Activated CD8-positive, alpha-beta memory T cell treated with anti-CD3 and anti-CD28 coated beads for 1 hour (primary cell): ENCODE results near the gene IP6K3.

Source experiments
- DNase-seq, 2 donors: peaks; one replicate each; pipeline ENCODE4 v3.0.0-alpha.2; 2020; ENCODE audit warnings: low read depth in 1 of 2; ENCODE audit errors: extremely low read depth in 1 of 2

IP6K3 gene

DNA sequence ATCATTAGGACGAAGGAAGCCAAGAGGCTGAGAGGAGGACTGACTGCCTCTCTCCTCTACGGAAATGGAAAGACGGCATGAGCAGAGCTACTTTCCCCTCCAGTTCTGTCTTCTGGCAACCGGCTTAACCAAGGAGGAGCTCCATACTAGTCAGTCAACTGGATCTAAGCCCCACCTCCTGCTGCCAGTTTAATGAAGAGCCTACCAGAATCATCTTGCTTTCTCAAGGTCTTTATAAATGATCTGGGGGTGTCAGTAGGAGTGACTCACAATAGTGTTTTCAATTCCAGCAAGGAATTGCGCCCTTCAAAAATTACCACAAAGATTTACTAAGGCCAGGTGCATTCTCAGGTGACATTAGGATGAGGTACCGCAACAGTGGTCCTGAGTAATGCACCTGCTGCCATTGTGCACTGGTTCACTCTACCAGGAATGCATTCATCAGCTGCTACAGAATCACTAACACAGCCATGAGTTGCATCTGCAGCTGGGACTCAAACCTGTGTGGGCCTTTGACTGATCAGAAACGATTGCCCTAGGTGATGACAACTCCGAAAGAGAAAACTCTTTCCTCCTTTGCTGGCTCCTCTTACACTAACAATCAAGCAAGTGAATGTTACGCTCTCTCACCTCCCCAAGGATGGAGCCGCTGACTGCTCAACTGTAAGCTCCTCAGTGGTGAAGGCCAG, 38.0 kb downstream of the IP6K3 start:
- no peak for DNase-seq

DNA sequence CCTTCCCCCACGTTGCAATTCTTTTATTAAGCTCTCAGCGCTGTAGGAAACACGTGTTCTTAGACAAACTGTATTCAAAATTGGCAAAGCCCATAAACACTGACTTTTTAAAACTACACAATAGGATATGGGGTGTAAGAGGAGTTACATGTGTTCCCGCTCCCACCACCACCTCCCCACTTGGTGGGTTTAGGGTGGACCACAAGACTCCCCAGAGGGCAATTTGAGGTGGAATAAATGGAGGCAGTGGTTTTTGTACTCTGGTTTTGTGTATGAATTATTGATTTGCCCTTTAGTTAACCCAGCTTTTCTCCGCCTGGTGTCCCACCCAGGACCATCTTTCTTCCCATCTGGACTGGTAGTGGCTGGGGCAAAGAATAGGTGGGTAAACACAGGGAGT, 38.9 kb downstream of the IP6K3 start:
- DNase-seq: no peak

DNA sequence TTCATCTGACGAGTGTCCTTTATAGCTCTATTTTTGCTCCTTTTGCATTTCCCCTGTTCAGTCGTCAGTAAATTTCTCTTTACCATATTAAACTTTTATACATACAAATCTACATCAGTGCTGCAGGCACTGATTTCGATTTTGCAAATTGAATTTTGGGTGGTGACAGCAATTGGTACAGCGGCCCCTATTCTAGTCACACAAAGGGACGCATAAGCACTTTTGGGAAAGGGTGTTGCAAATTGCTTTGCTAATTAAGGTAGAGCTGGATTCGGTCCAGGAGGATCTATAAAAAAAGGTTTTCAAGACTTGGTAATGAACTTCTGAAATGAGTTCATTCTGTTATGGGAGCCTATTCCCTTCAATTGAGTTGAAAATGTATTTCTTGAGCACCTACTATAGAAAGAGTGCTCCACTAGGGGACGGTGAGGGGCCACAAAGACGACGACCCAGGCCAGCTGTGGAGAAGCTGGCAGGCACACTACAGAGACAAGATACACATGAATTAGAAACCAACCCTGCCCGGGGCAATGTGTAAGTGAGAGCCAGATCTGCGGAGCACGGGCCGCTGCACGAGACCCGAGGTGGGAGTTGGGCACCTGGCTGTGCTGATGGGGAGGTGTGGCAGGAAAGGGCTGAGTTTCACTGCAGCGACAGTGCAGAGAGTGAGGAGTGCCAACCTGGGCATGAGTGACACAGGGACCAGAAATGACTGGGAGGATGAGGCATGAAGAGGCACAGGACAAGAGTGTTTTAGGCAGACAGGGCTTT, 40.6 kb downstream of the IP6K3 start:
- DNase-seq: no peak

DNA sequence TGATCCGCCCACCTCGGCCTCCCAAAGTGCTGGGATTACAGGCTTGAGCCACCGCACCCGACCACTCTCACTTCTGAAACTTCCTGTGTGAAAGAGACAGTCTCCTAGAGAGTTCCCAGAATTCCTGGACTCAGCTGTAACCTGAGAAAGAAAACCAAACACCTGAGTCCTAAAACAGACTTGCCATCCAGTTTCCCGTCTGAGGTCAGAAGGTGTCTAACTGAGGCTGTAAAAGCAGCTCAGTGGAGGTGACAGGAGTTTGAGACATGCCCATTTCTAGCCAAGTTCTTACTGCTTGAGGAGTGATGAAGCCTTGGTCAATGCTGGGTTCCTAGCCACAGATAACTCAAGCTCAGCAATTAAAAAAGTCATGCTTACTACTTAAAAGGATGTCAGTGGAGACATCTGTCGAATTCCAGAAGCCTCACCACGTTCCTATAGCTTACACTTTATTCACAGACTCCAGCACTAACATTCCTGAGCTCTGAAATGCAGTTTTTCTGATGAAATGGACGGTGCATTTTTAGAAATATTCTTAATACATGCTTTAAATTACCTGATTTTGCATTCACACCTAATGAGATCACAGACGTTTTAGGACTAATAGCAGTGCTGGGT, 41.3 kb downstream of the IP6K3 start:
- no peak for DNase-seq

DNA sequence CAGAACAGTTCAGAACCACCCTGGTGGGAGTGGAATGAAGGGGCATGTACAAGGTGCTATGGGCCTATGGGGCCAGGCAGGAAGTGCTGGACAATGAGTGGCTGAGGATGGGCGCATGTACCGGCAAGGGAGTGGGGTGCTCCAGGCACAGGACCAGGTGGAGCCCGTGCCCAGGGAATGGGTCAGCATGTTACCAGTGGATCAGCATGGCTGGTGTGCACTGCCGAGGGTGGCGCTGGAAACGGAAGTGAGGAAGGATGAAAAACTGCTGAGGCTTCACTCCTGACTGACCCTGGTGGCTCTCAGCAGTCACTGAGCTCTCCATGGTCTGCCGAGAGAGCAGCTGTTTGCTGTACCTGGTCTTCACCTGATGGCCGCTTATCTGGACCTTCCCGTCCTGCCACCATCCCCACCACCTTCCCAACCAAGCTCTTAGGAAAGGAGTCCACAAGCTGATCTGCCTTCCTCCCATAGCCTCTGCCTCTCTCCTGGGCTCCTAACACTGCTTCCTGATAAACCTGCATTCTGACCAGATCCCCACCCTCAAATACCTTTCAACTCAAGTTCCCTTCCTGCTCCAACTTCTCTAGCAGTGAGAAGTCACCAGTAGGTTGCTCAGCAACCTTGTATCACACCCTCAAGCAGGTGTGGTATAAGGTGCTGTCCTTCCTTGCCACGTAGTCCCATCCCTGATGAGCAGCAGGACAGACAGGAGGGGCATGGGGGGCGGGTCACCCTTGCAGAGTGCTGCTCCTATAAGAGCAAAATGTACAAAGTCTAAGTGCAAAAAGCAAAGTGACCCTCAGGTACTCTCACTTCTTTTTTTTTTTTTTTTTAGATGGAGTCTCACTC, 42.3 kb downstream of the IP6K3 start:
- DNase-seq: no peak

DNA sequence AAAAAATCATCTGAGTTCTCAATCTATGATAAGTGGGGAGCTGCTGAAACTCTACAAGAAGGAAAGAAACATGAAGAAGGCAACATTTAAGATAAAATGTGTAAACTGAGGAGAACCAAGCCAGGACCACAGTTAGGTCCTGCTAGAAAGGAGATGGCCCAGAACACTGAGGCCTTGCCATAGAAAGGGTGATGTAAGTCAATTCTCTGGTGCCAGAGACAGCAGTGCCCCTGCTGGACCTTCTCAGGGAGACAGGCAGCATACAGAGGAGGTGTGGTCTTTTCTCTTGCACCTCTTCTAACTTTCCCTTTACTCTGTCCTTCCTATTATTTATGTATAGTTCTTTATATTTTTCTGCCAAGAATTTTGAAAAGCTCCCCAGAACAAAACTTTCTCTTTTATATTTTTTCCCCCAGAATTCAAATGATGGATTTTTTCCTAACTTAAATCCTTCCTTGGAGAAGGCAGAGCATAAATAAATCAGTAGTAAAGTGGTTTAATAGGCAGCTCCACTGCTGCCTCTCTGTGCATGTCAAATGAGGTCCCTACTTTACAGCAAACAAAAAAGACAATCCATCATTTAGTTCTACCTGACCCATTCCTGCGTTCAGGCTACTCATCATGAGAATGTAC, 44.2 kb downstream of the IP6K3 start:
- no peak for DNase-seq

DNA sequence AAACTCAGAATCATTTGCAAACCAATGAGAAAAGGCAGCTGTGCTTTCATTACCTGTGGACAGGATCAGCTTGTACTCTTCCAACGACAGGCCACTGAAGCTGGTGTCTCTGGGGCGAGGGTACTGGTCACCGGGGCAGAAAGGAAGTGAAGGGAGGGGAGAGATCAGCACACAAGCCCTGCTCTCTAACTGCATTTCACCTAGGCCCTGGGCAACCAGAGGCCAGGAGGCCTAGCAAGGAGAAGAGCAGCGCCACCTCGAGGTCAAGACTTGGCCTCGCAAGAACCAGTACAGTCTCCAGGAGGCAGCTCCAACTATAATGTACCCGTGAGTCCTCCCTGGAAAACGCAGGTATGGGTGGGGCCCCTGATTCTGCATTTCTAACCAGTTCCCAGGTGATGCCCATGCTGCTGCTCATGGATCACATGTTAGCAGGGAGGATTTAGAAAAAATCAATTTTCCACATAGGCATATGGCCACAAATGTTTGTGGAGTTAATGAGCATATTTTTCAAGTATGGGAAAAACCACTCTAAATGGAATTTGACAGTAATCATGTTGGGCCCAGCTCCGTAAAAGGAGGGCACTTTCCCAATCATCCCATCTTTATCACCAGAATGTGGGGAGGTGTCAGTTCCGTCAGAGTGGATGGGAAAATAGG, 46.2 kb downstream of the IP6K3 start:
- peak; percentile 52 to 64 for DNase-seq

DNA sequence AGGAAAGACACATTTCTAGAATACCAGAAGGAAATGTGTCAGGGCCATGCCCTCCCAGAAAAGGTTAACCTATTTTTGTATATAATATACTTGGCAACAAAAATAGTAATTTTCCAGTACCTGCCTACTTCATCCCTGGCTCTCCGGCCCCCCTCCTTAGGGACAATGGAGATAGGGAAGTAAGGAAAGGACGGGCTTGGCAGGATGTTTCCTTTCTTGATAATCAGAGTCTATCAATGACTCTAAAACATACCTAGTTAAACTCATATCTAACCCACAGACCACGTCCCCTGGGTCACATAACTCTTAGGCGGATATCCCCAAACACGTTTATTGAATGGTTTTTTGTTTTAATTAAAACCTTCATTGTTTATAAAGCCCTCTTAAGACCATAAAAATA, 47.0 kb downstream of the IP6K3 start:
- no peak for DNase-seq

DNA sequence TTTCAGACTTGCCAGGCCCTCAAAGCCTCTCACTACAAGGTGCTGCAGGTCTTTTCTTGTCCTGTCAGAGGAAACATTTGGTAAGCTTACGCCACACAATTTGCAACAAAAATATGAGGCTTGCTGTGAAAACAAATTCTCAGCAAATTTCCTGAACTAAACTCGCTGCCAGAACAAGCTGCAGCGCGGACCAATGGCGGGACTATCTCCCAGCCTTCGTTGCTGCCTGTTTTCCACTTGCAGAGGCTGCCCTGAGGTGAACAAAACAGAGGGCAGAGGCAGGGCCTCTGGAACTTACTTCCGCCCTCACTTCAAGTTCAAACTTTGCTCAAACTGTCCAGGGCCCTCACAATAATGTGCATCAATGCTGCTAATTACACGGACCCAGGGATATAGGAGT, 47.6 kb downstream of the IP6K3 start:
- no peak for DNase-seq

DNA sequence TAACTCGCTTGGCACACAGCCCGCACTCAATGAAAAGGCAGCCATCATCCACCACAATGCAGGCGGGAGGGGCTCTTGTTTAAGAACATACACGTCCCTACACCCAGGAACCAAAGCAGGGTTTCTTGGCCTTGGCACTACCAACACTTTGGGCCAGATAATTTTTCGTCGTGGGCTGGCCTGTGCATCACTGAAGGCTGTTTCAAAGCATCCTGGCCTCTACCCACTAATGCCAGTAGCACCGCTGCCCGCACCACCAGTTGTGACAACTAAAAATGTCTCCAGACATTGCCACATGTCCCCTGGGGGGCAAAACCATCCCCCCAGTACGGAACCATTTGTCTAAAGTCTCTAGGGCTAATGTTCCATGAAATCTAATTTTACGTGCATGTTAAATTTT, 48.2 kb downstream of the IP6K3 start:
- DNase-seq: no peak

DNA sequence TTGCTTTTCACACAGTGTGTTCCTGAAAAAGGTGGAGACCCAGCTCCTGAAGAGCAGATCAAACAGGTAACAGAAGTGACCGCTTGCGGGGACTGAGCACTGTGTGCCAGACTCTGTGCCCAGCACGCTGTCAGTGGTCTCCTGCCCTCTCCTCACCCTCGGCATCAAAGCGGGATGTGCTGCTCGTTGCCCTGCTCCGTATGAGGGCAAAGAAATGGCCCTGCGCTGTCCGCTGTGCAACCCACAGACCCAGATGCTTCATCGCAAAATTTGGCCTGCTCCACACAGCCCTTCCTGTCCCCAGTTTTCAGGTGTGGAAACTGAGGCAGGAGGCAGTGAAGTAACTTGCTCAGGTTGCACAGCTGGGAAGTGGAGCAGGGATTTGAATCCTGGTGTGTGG, 48.9 kb downstream of the IP6K3 start:
- DNase-seq: no peak

DNA sequence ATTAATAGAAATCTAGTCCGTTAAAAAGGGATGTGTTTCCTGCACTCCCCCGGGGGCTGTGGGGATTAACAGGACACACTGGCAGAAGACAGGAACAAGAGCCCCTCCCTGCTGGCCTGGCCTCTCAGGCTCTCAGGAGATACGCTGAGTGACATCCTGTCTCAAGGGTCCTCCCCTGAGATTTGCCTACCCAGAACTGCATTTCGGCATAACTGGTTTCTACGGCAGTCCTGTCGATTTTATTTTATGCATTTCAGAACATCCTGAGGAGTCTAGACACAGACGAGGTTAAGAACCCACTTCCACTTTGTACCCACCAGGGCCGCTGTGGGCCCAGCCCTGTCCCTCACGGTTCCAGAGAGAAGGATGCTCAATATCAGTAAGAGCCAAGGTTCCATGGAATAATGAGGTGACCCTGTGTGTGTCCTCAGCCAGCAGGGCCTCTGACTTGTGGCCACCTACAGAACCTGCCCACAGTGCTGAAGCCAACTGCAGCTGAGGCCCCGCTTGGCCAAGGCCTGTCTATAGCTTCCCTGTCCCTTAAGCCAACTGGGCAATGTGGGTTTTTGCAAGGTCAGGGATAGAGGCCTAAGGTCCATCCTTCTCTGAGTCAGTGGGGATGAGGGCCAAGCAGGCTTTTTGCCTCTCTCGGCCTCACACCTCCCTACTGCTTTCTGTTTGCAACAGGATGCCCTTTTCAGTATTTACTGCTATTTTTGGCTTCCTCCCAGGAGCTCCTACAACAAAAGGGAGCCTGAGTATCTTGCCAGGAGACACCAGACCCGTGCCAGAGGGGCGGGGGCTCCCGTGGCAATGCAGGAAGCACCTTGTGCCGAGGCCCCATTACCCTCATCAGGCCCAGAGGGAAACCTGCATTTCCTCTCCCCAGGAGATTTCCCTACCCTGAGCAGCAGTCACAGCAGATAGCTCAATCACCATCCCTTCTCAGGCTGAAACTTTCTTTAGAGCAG, 49.9 kb downstream of the IP6K3 start:
- DNase-seq: no peak

DNA sequence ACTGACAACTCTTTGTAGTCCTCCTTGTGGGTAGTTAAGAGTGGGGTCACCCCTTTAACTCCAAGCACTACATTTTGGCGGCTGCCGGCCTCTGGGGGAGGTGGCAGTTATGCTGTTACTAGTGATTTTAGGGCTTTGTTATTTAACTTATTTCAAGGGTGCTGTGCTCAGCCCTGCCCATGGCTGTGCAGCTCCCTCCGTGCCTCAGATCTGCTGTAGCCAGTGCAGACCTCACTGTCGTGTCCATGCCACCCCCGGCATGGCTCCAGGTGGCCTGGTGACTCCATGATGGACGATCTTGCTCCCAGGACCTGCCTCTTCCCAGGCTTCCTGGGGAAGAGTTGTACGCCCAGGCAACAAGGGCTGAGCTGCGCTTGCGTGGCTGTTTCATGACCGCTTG, 50.6 kb downstream of the IP6K3 start:
- no peak for DNase-seq

DNA sequence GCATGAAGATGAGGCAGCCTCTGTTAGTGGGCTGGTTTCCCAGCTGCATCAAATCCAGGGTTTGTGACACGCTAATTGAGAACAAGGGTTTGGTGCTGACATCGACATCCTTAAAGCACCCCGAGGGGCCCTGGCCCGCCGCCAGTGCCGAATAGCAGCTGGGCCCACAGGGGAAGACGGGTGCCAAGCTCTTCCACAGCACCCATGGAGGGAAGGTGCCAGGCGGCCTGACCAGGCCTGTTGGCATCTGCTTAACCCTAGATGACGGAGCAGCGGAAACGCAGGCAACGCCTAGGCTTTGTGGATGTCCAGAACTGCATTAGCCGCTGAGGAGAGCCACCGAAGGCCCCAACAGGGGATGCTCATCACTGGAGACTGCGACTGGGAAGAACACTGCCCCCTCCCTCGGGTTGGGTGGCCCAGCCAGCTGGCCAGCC, 51.2 kb downstream of the IP6K3 start:
- no peak for DNase-seq

DNA sequence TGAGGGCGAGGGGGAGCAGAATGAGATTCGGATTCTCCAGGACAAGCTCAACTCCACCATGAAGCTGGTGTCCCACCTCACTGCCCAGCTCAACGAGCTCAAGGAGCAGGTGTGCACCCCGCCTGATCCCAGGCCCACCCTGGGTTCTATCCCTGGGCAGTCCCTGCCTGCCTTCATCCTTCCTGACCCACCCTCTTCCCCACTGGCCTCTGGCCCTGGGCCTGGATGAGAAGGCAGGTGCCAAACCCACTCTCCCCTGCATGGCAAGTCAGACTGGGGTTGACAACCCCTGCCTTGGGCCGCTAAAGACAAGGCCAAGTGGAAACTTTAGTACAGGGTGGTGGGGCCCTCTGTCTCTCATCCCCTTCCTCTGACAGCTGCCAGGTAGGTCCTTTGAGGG, 51.7 kb downstream of the IP6K3 start:
- DNase-seq: no peak

DNA sequence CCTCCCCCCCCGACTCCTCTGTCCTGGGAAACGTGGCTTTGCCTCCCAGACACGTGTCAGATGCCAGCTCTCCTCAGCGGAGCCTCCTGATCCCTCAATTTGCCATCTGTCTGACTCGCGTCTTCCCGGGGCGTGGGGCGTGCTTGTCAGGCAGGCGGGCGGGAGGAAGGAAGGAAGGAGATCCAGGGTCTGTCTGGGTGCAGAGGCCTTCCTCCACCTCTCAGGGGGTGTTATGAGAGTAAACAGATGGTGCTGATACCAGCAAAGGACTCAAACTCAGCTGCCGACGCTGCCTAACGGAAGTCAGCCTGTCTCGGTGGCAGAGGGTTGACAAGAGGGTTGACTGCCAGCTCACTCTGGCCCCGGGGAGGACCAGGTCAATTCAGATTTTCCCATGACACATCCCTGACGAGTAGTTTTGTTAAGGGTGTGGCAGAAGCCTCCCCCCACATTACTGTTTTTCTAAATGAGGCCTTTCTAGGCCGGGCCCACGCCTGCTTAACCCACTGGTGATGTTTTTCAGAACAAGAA, 52.2 kb downstream of the IP6K3 start:
- peak; percentile 32 to 52 for DNase-seq

DNA sequence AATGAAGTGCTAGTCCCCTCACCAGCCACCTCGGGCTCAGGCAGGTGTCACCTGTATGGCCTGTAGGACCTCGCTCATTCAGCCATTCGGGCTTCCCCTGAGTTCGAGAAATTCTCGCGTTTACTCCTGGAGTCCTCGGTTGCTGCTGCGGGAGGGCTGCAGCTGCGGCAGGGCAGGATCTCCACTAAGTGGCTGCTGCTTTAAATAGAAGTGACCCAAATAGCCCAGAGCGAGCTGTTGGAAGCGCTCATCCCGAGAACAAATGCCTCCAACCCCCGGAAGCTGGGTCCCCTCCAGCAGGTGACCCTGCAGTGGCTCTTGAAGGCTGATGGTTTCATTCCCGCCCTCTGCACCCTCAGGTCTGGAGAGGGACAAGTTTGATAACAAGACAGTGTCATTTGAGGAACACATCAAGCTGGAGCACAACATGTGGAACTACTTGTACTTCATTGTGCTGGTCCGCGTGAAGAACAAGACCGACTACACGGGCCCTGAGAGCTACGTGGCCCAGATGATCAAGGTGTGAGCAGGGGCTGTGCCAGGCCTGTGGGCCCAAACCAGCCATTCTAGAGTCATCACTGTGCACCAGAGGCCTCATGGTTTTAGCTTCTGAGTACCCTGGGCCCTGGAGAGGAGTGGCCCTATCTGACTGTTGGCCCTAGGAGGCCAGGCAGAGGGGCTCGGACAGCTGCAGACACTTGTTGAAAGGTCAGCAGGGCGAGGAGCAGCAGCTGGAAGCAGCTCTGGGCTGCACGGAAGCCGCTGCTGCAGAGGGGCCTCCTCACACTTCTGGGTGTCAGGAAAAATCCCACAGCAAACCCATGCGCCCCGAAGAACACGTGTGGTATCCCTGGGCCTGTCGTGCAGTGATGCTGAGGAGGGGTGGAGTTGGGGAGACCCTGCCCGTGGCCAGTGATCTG, 53.3 kb downstream of the IP6K3 start:
- DNase-seq: no peak

DNA sequence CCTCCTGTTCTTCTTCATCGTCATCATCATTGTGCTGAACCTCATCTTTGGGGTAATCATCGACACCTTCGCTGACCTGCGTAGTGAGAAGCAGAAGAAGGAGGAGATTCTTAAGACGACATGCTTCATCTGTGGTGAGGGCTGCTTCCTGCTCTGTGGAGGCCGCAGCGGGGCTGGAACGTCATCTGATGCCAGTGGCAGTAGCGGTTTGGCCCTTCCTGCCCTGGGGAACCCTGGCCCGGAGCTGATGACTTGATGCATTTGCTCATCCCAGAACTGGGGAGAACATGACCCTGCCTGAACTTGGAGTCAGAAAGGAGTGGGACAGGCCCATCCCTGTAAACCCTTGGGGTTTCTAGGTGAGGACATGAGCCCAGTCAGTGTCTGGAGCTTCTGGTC, 53.9 kb downstream of the IP6K3 start:
- peak; percentile 37 to 40 for DNase-seq
